T-helper 2 cell treated with Interferon-gamma antibody and Interleukin-4, amounts not matched to agents 100 ng/mL and 5 ng/mL, for 36 hours (primary cell): ENCODE results near the gene TNFRSF6B. TPM values are rescaled to one million over a fixed set of nuclear protein-coding genes. Genes with fewer than 3 reads are reported as not detected.
"Not testable (repeated sequence)": the region's sequence is repeated elsewhere in the genome, so short reads cannot be mapped to it uniquely, and the experiment has no call there.

Experiments
- intact Hi-C: fragments of 100-400 bp; cut with micrococcal nuclease; formaldehyde crosslinking; loops from one replicate; pipeline ENCODE4 v1.15.1; 2023
- total RNA-seq: library from RNA; stranded (reverse); gene quantifications from 2 replicates; pipeline ENCODE4 v1.2.3, GENCODE V29; 2022

TNFRSF6B gene
- total RNA-seq, 1 donor from 2014 or later, result not detected

DNA sequence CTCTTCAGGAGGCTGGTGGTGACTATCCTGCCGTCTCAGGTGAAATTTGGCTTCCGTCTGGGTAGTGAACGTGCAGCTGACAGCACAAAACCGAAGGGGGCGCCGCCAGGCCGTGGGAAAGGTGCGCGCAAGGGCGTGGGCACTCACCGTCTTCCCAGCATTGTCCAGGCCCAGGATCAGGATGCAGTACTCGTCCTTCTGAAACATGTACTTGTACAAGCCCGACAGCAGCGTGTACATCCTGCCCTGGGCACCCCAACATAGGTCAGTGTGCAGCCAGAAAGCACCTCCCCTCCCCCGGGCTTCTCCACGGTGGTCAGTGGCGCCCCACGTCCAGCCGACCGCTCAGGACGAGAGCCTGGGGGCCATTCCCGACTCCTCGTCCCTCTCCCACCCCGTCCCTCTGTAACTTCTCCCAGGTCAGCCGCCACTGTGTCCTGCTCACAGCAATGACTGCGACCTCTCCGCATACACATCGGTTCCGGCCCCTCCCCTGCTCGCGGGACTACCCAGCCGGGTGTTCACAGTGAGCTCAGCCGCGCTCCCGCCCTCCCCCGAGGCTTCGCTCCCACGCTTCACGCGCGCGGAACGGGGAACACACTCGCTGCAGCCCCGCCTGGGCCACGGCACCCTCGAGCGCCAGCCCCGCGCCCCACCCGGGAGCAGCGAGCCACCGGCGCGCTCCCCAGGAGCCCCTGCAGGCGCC, 10.6 kb downstream of the TNFRSF6B start:
- intact Hi-C loops, result loop anchor here (1.0 to 5.0 kb wide), 5 partner anchors 30 to 170 kb away; partner anchors contain the start of genes LIME1, PTK6 and RTEL1

- intact Hi-C loops, result loop anchor here (1.0 to 5.0 kb wide), 5 partner anchors 29 to 170 kb away; partner anchors contain the start of genes LIME1, PTK6 and RTEL1
Measured at GRCh38 chr20:63707558-63708300, 11.3 kb downstream of the TNFRSF6B start, which contains the start of the genes ARFRP1 and ZGPAT. Gene ARFRP1 (minus strand): TSS chr20:63707976. CDS start chr20:63707091, 885 bp downstream. Gene ZGPAT (plus strand): TSS chr20:63708039. CDS start chr20:63708581, 542 bp downstream.

DNA sequence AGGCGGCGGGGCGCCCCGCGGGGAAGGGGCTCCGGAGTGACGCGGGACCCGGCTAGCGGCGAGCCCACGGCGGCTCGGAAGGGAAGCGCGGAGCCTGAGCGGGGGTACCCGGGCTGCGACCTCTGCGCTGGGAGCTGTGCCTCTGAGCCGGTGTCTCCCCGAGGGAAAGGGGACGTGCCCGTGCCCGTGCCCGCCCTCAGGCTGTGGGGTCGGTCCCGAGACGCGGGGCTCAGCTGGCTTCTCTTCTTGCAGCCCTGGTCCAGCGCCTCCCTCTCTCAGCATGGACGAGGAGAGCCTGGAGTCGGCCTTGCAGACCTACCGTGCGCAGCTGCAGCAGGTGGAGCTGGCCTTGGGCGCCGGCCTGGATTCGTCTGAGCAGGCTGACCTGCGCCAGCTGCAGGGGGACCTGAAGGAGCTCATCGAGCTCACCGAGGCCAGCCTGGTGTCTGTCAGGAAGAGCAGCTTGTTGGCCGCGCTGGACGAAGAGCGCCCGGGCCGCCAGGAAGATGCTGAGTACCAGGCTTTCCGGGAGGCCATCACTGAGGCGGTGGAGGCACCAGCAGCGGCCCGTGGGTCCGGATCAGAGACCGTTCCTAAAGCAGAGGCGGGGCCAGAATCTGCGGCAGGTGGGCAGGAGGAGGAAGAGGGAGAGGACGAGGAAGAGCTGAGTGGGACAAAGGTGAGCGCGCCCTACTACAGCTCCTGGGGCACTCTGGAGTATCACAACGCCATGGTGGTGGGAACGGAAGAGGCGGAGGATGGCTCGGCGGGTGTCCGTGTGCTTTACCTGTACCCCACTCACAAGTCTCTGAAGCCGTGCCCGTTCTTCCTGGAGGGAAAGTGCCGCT, 12.1 kb downstream of the TNFRSF6B start:
- intact Hi-C loops, result loop anchor here (5.0 kb wide), 1 partner anchor 171 kb away; the partner anchor contains the start of gene PTK6

DNA sequence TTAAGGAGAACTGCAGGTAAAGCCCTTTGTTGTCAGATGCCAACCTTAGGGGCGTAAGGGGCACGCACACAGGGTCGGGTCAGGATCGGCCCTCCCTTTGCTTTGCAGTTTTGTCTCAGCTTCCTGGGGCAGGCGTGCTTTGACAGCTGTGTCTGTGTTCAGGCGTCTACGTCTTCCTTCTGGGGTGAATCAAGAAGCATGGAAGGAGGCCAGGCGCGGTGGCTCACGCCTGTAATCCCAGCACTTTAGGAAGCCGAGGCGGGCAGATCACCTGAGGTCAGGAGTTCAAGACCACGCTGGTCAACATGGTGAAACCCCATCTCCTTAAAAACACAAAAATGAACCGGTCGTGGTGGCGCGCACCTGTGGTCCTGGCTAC, 12.7 kb downstream of the TNFRSF6B start:
- intact Hi-C loops, result loop anchor here (5.0 kb wide), 1 partner anchor 172 kb away; the partner anchor contains the start of gene PTK6

DNA sequence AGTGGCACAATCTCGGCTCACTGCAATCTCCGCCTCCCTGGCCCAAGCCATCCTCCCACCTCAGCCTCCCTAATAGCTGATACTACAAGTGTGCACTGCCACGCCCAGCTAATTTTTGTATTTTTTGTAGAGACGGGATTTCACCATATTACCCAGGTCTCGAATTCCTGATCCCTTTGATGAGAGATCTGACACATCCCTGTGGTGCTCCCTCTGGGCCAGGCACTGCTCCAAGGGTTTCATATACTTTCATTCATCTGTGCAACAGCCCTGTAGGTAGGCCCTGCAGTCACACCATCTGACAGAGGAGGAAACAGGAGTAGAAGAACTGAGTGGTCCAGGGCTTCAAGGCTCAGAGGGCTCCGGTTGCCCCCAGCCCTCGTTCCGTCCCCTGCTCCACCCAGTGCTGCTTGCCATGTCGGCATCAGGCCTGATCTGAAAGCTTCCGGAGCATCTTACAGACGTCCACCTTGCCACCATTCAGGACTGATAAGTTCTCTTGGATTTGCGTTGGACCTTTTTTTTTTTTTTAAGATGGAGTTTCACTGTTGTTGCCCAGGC, 14.7 kb downstream of the TNFRSF6B start:
- intact Hi-C loops, result no loop called here

- intact Hi-C loops, result no loop called here
Measured at GRCh38 chr20:63712191-63712590, 15.7 kb downstream of the TNFRSF6B start.

- intact Hi-C loops, result no loop called here
Measured at GRCh38 chr20:63714858-63715257, 18.4 kb downstream of the TNFRSF6B start.

DNA sequence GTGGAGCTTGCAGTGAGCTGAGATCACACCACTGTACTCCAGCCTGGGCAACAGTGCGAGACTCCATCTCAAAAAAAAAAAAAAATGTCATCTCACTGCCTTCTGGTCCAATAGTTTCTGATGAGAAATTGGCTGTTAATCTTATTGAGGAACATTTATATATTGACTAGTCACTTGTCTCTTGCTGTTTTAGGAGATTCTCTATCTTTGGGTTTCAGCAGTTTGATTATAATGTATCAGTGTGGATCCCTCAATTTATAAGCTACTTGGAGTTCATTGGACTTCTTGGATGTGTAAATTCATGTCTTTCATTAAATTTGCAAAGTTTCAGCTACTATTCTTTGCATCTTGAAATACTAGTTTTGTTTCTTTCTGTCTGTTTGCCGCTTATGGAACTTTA, 22.5 kb downstream of the TNFRSF6B start:
- intact Hi-C loops, result no loop called here

DNA sequence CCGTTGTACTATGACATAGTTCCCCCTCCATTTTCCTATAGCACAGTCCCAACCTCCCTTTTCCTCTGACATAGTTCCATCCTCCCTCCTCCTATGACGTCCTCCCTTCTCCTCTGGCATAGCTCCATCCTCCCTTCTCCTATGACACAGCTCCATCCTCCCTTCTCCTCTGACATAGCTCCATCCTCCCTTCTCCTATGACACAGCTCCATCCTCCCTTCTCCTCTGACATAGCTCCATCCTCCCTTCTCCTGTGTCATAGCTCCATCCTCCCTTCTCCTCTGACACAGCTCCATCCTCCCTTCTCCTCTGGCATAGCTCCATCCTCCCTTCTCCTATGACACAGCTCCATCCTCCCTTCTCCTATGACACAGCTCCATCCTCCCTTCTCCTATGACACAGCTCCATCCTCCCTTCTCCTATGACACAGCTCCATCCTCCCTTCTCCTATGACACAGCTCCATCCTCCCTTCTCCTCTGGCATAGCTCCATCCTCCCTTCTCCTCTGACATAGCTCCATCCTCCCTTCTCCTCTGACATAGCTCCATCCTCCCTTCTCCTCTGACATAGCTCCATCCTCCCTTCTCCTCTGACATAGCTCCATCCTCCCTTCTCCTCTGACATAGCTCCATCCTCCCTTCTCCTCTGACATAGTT, 26.6 kb downstream of the TNFRSF6B start:
- intact Hi-C loops, result not testable (repeated sequence)

DNA sequence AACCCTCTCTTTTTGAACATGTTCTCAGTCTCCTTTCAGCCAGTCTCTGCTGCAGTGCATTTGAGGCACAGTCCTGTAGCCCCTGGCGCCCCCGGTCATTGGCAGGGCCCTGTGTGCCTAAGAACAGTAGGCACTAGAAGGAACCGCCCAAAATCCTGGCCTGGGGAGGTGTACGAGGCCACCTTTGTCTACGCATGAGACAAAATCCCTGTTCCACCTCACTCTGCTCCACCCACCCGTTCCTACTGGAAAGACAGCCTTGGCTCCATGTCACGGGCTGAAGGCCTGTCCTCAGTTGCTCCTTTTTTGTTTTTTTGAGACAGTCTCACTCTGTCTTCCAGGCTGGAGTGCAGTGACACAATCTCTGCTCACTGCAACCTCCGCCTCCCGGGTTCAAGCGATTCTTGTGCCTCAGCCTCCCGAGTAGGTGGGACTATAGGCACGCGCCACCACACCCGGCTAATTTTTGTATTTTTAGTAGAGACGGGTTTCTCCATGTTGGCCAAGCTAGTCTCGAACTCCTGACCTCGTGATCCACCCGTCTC, 33.8 kb downstream of the TNFRSF6B start:
- intact Hi-C loops, result loop anchor here (10.0 kb wide), 1 partner anchor 135 kb away; the partner anchor contains the start of genes ABHD16B and TPD52L2

GRCh38 chr20:63731410-63731809, 35.0 kb downstream of the TNFRSF6B start:
- intact Hi-C loops, result loop anchor here (10.0 kb wide), 1 partner anchor 133 kb away; the partner anchor contains the start of genes ABHD16B and TPD52L2

DNA sequence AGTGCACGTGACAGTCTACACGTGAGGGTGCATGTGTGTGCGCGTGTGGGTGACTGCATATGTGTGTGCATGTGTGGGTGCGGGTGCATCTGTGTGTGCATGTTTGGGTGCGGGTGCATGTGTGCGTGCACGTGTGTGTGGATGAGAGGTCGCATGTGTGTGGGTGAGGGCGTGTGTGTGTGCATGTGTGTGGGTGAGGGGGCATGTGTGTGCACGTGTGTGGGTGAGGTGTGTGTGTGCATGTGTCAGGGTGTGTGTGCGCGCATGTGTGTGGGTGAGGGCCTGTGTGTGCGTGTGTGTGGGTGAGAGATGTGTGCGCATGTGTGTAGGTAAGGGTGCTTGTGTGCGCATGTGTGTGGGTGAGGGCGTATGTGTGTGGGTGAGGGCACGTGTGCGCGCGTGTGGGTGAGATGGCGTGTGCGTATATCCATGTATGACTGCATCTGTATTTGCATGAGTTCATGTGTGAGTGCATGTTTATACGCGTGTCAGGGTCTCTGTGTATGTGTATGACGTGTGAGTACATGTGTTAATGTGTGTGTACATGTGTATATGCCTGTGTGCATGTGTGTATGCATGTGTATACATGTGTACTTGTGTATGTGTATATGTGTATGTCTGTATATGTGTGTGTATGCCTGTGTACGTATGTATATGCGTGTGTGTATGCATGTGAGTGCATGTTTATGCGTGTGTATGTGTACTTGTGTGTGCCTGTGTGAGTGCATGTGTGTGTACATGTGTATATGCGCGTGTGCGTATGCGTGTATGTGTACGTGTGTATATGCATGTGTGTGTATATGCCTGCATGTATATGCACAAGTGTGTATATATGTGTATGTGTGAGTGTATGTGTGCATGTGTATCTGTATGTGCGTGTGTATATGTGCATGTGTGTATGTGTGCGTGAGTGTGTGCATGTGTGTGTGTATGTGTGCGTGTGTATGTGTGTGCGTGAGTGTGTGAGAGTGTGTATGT, 36.0 kb downstream of the TNFRSF6B start:
- intact Hi-C loops, result loop anchor here (10.0 kb wide), 1 partner anchor 132 kb away; the partner anchor contains the start of genes ABHD16B and TPD52L2

- intact Hi-C loops, result loop anchor here (10.0 kb wide), 1 partner anchor 132 kb away; the partner anchor contains the start of genes ABHD16B and TPD52L2
Measured at GRCh38 chr20:63733117-63733516, 36.7 kb downstream of the TNFRSF6B start.

GRCh38 chr20:63733579-63734081, 37.2 kb downstream of the TNFRSF6B start:
- intact Hi-C loops, result loop anchor here (10.0 kb wide), 1 partner anchor 131 kb away; the partner anchor contains the start of genes ABHD16B and TPD52L2

GRCh38 chr20:63734111-63734945, 37.9 kb downstream of the TNFRSF6B start:
- intact Hi-C loops, result loop anchor here (10.0 kb wide), 1 partner anchor 130 kb away; the partner anchor contains the start of genes ABHD16B and TPD52L2

GRCh38 chr20:63734946-63735858, 38.8 kb downstream of the TNFRSF6B start:
- intact Hi-C loops, result loop anchor here (5.0 to 10.0 kb wide), 2 partner anchors 93 to 130 kb away; partner anchors contain the start of genes ABHD16B and TPD52L2
